ENCODE measurements around the gene TUBA4B. TPM values are rescaled to one million over a fixed set of nuclear protein-coding genes. Genes with fewer than 3 reads are reported as not detected.
"Not testable (repeated sequence)": the region's sequence is repeated elsewhere in the genome, so short reads cannot be mapped to it uniquely, and the experiment has no call there.

The TUBA4B gene
- total RNA-seq, 1 donor from 2014 or later = 0.25 TPM

DNA sequence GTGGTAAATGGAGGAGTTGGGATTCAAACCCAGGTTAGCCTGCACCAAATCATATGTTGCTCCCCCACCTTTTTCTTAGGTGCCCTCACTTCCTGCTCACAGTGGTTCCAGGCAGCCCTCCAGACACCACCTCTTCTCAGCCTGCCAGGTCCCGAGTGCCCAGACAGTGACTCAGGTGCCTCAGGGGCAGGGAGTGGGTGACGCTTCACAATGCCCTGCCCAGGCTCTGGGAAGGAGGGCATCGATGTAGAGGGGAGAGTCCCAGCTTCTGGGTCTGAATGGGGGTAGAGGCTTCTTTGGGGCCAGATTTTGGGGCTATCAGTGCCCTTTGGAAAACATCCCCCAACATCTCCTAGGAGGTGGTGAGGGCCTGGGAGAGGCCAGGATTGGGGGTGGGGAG, 20.9 kb downstream of the TUBA4B start:
- peak; percentile 85 for DNase-seq (ENCODE audit: low read depth)

DNA sequence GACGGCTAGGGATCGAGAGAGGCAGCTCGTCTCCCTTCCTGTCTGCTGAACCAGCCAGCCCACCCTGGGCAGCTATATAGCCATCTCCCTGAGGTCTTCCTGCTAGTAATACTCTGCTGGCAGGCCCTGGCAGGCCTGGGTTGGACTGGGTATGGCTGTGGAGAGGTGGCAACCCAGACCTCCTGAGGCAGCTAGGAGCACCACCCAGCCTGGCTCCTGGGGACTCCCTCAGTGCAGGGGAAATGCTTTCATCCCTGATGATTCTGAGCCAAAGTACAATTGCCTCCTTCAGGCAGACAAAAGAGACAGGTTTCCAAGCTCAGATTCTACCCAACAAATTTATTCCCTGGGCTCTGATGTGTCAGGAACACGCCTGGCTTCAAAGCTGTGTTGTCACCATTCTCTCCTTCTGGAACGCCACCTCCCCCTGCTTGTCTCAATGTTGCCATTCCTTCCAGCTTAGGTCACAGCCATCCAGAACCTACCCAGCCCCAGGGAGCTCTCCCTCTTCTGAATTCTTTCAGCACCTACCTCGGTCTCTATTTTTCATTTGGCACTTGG, 21.4 kb downstream of the TUBA4B start:
- peak; percentile 92 for DNase-seq (ENCODE audit: low read depth)

DNA sequence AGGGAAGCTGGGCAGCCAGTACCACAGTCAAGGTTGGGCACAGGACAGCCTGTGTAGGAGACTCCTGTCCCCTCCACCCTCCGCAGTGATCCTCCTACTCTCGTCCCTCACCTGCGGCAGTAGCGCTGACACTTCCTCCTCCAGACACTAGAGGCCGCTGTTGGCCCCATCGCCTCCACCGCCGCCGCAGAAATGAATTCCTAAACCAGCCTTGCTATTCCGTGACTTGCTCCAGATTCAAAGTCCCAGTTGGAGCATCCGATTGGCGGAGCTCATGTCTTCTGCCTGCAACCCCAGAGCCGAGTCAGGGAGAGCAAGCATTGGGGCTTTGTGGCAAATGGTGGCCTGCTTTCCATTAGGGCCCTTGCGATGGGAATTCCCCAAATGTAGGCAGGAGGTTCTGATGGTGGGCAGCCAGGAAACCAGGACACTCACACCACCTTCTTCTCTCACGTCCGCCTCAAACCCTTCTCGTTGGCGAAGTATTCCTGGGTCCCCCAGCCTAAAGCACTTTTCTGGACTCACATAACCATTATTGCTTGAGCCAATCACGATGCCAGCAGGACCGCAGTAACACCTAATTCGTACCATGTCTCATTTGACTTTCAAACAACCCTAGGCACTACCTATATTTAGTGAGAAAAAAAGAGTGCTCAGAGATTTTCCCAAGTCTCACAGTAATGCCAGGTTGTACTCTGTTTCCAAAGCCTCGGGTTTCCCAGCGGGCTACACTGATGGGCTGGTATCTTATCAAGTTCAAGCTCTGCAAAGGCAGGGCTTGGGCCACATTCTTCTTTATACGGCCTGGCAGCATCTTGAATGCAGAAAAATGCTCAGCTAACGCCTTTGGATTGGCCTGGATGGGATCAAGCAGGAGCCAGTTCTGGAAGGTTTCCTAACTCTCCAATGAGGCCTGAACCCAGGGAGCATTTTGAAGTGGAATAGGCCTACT, 24.9 kb downstream of the TUBA4B start:
- peak; percentile 56 for DNase-seq (ENCODE audit: low read depth)

DNA sequence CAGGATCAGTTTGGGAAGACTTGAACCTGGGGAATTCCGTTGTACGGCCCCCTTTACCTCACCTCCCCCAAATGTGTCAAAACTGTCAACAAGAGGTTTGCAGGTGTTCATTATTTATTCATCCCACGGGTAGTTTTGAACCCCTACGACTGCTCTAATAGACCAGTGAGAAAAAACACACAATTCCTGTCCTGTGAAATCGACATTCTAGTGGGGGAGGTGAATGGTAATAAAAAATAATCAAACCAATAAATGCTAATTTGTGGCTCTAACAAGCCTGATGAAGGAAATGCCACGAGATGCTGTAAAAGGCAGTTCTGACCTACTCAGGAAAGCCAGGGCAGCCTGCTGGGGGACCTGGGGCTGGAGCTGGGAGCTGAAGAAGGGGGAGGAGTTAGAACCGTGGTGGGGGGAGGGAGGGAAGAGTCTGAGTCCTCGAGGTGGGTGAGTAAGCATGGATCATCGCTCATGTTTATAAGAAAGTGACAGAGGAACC, 25.7 kb downstream of the TUBA4B start:
- DNase-seq (ENCODE audit: low read depth) = peak; percentile 23

DNA sequence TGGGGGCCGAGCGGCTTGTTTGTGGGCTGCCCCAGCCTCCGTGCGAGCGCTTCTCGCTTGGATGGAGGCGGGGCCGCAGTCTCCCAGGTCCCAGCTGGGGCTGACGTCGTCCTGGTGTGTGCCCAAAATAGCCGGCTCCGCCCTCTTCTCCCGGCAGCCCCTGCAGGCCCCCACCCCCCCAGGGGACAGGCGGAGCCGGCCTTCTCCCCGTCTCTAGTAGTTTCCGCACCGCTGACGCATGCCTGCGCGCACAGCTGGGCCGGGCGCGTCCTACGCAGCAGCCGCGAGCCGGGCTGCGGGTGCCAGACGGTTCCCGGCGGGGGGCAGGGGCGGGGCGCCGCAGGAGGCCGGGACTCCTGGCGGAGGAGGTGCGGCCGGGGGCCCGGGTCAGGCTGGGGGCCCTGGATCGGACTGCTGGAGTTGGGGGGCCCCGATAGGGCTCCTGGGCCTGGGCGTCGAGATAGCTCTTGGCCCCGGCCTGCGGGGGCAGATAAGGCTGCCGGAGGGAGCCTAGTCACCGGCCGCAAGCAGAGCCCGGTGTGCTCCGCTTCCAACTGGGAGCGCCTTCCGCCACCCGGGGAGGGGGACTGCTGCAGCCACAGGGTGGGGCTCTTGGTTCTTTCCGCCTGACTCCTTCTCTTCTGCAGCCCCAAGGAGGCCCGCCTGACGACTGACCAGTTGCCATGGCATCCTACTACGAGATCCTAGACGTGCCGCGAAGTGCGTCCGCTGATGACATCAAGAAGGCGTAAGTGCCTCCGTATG, 26.3 kb downstream of the TUBA4B start, which contains the start of gene DNAJB2:
TSS of gene DNAJB2 (plus strand) at position 216 of the 765 bp plus-strand sequence. CDS start at position 684, 468 bp downstream.
- peak; percentile 96 for DNase-seq (ENCODE audit: low read depth)

DNA sequence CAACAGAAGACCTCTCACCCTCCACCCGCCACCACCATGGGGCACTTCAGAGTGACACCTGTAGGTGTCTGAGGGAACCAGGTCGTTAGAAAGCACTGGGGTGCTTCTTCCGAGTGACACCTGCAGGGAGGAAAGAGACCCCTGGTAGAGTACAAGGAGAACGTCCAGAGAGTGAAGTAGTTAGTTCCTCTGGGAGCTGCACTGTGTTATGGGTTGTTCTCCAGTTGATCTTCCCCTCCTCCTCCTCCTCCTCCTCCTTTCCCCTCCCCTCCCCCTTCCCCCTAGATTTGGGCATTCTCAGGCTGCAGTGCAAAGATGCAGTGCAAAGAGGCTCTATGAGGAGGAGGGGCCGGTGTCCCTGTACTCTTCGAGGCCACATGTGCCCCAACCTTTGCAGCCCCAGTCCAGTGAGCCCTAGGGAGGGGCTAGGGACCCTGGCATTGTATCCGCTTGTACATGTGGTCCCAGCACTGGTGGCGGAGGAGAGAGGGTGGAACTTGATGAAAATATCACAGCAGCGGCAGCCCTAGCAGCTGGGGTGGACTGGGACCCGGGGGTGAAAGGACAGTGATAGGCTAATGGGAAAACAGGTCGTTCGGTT, 27.0 kb downstream of the TUBA4B start:
- no peak for DNase-seq (ENCODE audit: low read depth)

DNA sequence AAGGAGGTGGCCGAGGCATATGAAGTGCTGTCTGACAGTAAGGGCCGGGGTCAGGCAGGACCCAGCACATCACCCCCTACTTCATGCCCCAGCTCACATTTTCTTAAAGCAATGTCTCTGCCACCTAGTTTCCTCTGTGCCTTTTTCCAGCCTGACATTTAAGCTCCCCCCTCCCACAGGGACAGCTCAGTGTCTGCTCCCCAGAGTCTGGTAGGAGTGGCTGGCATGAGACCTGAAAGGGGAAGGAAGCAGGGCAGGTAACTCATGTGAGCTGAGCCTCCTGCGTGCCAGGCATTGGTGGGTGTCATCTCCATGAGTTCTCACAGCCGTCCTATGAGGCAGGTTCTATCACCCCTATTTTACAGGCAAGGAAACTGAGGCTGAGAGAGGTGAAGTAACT, 27.6 kb downstream of the TUBA4B start:
- no peak for DNase-seq (ENCODE audit: low read depth)

DNA sequence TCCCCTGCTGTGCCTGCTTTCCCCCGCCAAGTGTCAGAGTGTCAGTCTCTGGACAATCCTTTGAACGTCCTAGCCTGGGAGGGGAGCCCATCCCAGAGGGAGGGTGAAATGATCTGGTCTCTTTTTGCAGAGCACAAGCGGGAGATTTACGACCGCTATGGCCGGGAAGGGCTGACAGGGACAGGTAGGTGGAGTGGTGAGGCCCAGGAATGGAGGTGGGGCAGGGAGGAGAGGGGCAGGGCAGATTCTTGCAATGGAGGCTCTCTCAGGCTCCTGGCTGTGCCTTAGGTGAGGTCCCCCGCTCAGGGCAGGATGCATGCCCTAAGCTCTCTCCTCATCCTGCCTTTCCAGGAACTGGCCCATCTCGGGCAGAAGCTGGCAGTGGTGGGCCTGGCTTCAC, 28.5 kb downstream of the TUBA4B start:
- no peak for DNase-seq (ENCODE audit: low read depth)

DNA sequence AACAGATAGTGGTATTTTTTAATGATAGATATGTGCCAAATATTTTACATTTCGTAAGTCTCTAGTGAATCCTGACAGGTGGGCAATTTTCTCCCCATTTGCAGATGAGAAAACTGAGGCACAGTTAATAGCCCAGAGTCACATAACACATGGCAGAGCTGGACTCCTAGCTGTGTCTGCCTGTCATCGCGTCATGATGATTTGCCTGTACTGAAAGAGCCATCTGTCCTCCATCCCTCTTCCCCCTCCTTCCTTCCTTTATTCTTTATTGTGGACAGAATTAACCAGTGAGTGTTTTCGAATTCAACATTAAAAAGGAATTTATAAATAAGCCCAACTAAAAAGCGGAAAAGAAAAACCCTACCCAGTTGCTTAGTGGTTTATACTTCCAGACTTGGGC, 29.3 kb downstream of the TUBA4B start:
- DNase-seq (ENCODE audit: low read depth) = no peak

DNA sequence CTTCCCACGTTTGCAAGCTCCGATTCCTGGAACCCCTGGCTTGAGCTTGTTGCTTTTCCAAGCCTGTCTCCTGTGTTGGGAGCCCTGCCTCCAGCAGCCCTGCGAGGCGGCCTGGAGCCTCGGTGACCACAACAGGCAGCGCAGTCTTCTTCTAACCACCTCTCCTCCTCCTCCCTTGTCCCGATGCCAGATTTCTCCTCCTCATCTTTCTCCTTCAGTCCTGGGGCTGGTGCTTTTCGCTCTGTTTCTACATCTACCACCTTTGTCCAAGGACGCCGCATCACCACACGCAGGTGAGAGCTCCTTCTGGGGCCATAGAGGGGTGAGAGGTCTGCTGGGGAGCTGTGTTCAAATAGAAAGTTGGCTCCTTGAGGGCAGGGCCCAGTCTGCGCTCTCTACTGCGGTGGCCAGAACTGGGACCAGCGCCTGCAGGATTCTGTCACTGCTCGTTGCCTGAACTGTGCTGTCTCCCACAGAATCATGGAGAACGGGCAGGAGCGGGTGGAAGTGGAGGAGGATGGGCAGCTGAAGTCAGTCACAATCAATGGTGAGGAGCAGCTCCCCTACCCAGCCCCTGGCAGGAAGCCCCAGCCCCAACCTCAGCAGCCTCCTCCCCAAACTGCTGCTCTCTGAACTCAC, 30.0 kb downstream of the TUBA4B start:
- no peak for DNase-seq (ENCODE audit: low read depth)

DNA sequence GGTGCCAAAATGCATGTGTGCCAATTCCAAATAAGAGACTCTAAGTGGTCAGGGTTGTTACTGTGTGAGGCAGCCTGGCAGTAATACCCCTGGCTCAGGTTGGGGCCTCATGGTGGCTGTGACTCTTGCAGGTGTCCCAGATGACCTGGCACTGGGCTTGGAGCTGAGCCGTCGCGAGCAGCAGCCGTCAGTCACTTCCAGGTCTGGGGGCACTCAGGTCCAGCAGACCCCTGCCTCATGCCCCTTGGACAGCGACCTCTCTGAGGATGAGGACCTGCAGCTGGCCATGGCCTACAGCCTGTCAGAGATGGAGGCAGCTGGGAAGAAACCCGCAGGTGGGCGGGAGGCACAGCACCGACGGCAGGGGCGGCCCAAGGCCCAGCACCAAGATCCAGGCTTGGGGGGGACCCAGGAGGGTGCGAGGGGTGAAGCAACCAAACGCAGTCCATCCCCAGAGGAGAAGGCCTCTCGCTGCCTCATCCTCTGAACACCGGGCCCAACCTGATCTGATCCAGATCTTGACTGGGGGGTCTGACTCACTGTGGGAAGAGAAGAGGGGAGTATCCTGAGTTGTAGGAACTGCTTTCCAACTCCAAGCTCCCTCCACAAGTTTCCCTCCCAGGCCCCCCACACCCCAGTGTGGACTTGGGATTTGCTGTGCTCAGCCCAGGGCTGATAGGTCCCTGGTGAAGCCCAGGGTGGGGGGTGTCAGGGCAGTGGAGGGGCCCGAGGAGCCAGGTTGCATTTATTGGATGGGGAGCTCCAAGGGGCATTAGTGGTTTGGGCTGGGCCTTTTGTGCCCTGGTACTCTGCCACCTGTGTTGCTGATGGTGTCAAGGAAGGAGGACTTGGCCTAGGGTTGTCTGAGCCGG, 31.7 kb downstream of the TUBA4B start:
- no peak for DNase-seq (ENCODE audit: low read depth)

DNA sequence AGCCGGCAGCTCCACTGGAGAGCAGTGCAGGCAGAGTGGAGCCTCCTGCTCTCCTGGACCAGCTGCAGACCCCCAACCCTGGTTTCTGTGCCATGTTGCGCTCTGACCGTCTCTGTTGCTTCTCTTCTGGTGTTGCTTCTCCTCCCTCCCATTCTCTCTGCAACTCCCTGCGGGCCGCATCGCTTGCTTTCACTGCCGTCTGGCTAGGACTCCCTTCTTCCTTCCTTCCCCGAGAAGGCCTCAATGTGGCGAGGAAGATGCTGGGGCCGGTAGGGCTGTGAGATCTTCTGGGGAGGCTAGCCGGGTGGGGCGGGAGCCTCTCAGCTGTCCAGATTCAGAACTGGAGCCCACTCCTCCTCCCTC, 32.3 kb downstream of the TUBA4B start:
- DNase-seq (ENCODE audit: low read depth) = no peak

DNA sequence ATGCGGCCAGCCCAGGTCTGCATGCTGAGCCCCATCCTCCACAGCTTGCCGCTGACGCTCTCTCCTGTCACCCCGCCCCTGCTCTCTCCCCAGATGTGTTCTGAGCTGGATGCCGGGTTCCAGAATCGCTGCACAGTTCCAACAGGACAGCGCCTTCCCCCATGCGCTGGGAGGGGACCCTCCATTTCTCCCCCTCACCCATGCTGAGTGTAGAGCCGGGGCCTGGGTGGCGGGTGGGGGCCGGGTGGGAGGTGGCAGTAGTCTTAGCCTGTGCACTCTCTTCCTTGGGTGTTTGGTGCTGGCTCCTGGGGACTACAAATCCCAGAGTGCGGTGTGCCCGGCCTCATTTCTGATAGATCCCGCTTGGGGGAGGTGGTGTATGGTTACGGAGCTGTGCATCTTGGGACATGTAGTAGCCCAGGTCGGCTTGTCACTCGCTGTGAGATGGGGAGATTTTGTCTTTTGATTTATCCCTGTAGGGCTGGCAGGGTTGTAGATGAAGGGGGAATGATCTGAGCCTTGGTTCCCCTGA, 32.9 kb downstream of the TUBA4B start:
- DNase-seq (ENCODE audit: low read depth) = no peak

DNA sequence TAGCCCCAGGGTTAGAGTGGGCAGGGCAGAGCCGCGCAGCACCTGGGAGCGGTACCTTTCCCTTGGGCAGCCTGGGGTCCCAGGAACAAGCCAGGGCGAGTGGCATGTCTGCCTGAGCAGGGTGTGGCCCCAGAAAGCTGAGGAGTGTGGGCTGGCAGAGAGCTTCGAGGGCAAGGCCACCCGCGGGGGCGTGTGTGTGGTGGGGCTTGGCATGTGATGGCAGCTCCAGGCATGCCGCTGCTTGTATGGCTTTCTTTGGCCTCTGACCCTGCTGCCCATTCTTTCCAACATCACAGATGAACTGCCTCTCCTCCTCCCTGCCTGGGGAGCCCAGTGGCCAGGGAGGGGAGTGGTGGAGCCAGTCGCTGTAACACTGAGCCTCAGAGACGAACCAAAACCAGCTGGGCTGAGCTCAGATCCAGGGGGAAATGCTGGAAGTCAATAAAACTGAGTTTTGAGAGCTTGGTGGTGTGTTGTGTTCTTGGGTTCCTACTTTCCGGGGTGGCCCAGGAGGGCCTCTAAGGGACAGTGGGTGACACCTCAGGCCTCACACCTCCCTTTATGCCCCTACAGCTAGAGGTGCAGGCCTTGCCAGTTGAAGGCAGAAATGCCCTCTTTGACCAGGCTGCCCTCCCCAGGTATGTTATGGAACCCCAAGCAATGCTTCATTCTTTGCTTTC, 33.5 kb downstream of the TUBA4B start:
- DNase-seq (ENCODE audit: low read depth) = peak; percentile 30

DNA sequence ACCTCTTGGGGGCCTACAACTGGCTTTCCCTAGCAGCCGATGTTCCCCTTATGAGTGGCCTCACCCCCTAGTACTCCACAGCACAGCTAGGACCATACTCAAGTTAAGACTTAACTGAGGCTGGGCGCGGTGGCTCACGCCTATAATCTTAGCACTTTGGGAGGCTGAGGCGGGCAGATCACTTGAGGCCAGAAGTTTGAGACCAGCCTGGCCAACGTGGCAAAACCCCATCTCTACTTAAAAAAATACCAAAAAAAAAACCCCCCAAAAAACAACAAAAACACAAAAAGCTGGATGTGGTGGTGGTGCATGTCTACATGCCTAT, 34.0 kb downstream of the TUBA4B start:
- not testable (repeated sequence) for DNase-seq (ENCODE audit: low read depth)

DNA sequence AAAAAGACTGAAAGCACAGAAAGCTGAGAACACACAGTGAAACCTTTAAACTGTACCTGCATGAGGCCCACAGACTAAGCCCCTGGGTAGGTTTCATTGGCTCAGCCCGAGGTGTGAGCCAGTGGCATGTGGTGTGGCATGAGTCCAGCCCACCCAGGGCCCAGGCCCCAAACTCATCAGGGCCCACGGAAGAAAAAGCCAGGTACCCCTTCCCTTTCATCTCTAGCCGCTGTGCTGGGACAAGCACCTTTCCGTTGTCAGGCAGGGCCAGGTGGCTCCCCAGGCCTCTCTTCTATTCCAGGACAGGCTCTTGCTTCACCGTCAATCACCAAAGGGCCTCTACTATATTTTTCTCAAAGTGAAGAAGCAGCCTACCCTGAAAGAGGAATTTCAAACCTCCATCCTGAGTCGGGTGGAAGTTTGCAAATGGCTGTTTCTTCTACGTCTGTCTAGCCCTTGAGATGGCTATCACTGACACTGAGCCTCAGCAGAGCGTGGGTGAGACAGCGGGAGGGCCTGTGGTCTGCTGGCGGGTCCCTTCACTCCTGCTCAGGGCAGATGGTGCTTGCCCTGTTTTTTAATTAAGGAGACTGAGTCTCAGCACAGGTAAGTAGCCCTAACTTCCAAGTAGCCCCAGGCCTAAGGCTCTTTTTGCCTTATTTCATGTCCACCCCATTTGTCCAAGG, 34.7 kb downstream of the TUBA4B start:
- no peak for DNase-seq (ENCODE audit: low read depth)

DNA sequence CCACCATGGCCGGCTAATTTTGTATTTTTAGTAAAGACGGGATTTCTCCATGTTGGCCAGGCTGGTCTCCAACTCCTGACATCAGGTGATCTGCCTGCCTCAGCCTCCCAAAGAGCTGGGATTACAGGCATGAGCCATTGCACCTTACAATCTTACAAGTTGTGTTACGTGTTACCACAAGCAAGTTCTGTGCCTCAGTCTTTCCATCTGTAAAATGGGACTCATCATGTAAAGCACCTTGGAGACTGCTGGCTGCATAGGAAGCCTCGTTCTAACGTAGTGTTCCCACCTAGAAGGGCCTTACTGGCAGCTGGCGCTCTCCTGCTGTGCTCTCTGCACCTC, 36.1 kb downstream of the TUBA4B start:
- no peak for DNase-seq (ENCODE audit: low read depth)

DNA sequence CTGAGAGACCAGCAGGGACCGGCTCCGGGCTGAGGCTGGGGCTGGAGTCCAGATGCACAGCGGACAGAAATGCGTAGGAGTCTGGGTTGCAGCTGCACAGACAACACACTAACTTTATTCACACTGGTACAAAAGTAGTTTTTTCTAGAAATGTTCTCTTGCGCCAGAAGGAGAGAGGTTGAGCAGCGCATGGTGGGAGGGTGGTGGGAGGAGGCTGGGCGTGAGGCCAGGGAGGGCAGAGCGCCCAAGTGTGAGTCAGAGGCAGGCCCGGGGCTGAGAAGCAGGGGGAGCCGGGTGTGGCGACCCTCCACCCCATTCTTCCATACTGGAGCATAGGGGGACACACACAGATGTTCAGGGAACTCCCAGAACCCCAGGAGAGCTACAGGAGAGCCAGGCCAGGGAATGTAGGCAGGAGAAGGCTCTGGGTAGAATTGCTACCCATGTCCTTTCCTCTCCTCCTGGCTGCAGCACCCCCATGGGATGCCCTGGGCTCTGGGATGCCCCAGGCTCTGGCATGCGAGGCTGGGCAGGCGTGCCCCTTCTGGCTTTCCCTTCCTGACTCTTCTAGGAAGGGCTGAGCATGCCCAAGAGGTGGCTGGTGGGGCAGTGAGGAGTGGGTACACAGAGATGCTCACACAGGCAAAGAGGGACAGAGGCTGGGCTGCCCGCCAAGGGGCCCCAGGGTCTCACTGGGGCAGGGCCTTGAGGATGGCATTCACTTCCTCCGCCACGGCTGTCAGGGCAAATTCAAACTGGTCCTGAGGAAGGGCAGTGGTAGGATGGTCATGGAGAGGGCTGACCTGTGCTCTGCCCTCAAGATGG, 36.7 kb downstream of the TUBA4B start:
- peak; percentile 82 for DNase-seq (ENCODE audit: low read depth)

Data from renal cortical epithelial cell (primary cell).